Neuronal stem cell (in vitro differentiated cells): ENCODE results near the gene QDPR.

Source experiments
- DNase-seq: peaks from one replicate; pipeline ENCODE4 v3.0.0-alpha.2; 2013; ENCODE audit warnings: low spot score
- H2AFZ ChIP-seq: one replicate; pipeline ENCODE4 v1.6.1; 2013; ENCODE audit warnings: mild to moderate bottlenecking, low read length, inconsistent platforms
- H2AK5ac ChIP-seq: 2 replicates; pipeline ENCODE4 v1.6.1; 2013; ENCODE audit warnings: low read depth, mild to moderate bottlenecking, inconsistent platforms, low read length, moderate library complexity, mixed read lengths
- H2BK120ac ChIP-seq: 2 replicates; pipeline ENCODE4 v1.6.1; 2013; ENCODE audit warnings: low read depth, mild to moderate bottlenecking, inconsistent platforms, low read length, moderate library complexity, mixed read lengths
- H2BK12ac ChIP-seq: one replicate; pipeline ENCODE4 v1.6.1; 2013; ENCODE audit warnings: low read length, inconsistent platforms
- H2BK15ac ChIP-seq: 2 replicates; pipeline ENCODE4 v1.6.1; 2013; ENCODE audit warnings: mild to moderate bottlenecking, low read length, inconsistent platforms, mixed read lengths
- H2BK5ac ChIP-seq: one replicate; pipeline ENCODE4 v1.6.1; 2013; ENCODE audit warnings: inconsistent platforms, mild to moderate bottlenecking, low read length, moderate library complexity
- H3K14ac ChIP-seq: one replicate; pipeline ENCODE4 v1.6.1; 2013; ENCODE audit warnings: low read length, inconsistent platforms
- H3K18ac ChIP-seq: 2 replicates; pipeline ENCODE4 v1.6.1; 2013; ENCODE audit warnings: low read length, inconsistent platforms
- H3K23ac ChIP-seq: 2 replicates; pipeline ENCODE4 v1.6.1; 2013; ENCODE audit warnings: low read depth, mild to moderate bottlenecking, mixed read lengths, low read length, inconsistent platforms; ENCODE audit not compliant: poor library complexity
- H3K27ac ChIP-seq: replicated peaks from 3 replicates; pipeline ENCODE4 v1.5.1; 2013; ENCODE audit warnings: low read length, inconsistent platforms
- H3K27me3 ChIP-seq, 3 experiments: 2 replicates each; pipeline ENCODE4 v1.6.1; 2013; ENCODE audit warnings: low read length in 3 of 3, mild to moderate bottlenecking in 2 of 3, inconsistent platforms in 1 of 3, low read depth in 1 of 3, mixed read lengths in 1 of 3, moderate library complexity in 1 of 3; ENCODE audit not compliant: control insufficient read depth in 3 of 3, insufficient read depth in 3 of 3
- H3K36me3 ChIP-seq, 2 donors: replicated peaks in 1 of 2; 2 replicates each; pipeline ENCODE4 v1.6.1; 2013; ENCODE audit warnings: low read length in 2 of 2; ENCODE audit not compliant: control insufficient read depth in 2 of 2, insufficient read depth in 2 of 2
- H3K4ac ChIP-seq: 2 replicates; pipeline ENCODE4 v1.6.1; 2013; ENCODE audit warnings: inconsistent platforms, mild to moderate bottlenecking, low read length, moderate library complexity
- H3K4me1 ChIP-seq, 2 donors: 1 replicate in 1 of 2; 2 replicates in 1 of 2; pipeline ENCODE4 v1.6.1; 2013; ENCODE audit warnings: low read length in 2 of 2, low read depth in 1 of 2; ENCODE audit not compliant: control insufficient read depth in 2 of 2, insufficient read depth in 1 of 2
- H3K4me2 ChIP-seq: one replicate; pipeline ENCODE4 v1.6.1; 2013; ENCODE audit warnings: mild to moderate bottlenecking, low read length, inconsistent platforms; ENCODE audit not compliant: insufficient read depth, poor library complexity, severe bottlenecking
- H3K4me3 ChIP-seq, 2 donors: 2 replicates each; pipeline ENCODE4 v1.5.1; 2013; ENCODE audit warnings: low read length in 2 of 2, mild to moderate bottlenecking in 2 of 2, inconsistent platforms in 1 of 2, moderate library complexity in 1 of 2
- H3K79me1 ChIP-seq: one replicate; pipeline ENCODE4 v1.6.1; 2013; ENCODE audit warnings: low read depth, mild to moderate bottlenecking, inconsistent platforms, low read length, moderate library complexity
- H3K9ac ChIP-seq: one replicate; pipeline ENCODE4 v1.6.1; 2013; ENCODE audit warnings: mild to moderate bottlenecking, low read depth, low read length, inconsistent platforms; ENCODE audit not compliant: poor library complexity
- H3K9me3 ChIP-seq, 2 donors: replicated peaks in 1 of 2; 2 replicates each; pipeline versions ENCODE3 to v1.6.1; 2013; ENCODE audit warnings: low read length in 2 of 2, mild to moderate bottlenecking in 2 of 2, inconsistent platforms in 1 of 2, low read depth in 1 of 2, mixed read lengths in 1 of 2, moderate library complexity in 1 of 2; ENCODE audit not compliant: control insufficient read depth in 2 of 2, insufficient read depth in 1 of 2
- H4K8ac ChIP-seq: one replicate; pipeline ENCODE4 v1.6.1; 2013; ENCODE audit warnings: low read depth, mild to moderate bottlenecking, inconsistent platforms, low read length, moderate library complexity
- H4K91ac ChIP-seq: one replicate; pipeline ENCODE4 v1.6.1; 2013; ENCODE audit warnings: low read length, low read depth, mild to moderate bottlenecking, inconsistent platforms; ENCODE audit not compliant: poor library complexity
- WGBS, 2 donors: extraction: QIAGEN DNeasy Blood & Tissue Kit; methylation state at CpG; one replicate each; pipeline ENCODE4 v1.1.7; 2013; ENCODE audit warnings: missing lambda C conversion rate in 2 of 2, mixed read lengths in 1 of 2; ENCODE audit not compliant: insufficient read length in 2 of 2, insufficient replicate concordance in 1 of 2; ENCODE audit errors: extremely low coverage in 2 of 2; 5-methylcytosine and 5-hydroxymethylcytosine counted together

Gene QDPR

GRCh38 chr4:17497890-17498523 lies 13.9 kb downstream of the QDPR start:
- H3K27me3 ChIP-seq, result no peaks in the 10 kb centered on the region
- no peak overlapping the region for H2BK12ac ChIP-seq
- H2BK15ac ChIP-seq, result no peak overlapping the region
- H2BK120ac ChIP-seq, result no peak overlapping the region
- H3K9ac ChIP-seq, result no peak overlapping the region
- H3K79me1 ChIP-seq, result no peaks in the 10 kb centered on the region
- no peak overlapping the region for H3K27ac ChIP-seq
- H3K9me3 ChIP-seq, result no peaks in the 10 kb centered on the region
- no CpG with 5 or more reads among the region's 7 CpGs for WGBS, 2 donors
- no peak overlapping the region for H3K23ac ChIP-seq
- no peak overlapping the region for H4K8ac ChIP-seq
- H2AFZ ChIP-seq, result no peak overlapping the region
- no peak overlapping the region for H3K4me2 ChIP-seq
- no peak overlapping the region for H3K4ac ChIP-seq
- peaks cover 0 to 2% of the 10 kb centered on the region in 2 donors for H3K4me1 ChIP-seq
- peaks cover 7 to 74% of the 10 kb centered on the region in 2 donors for H3K36me3 ChIP-seq
- H4K91ac ChIP-seq, result no peak overlapping the region
- no peak for DNase-seq
- no peak overlapping the region for H3K4me3 ChIP-seq
- no peak overlapping the region for H2BK5ac ChIP-seq
- no peak overlapping the region for H3K18ac ChIP-seq
- no peak overlapping the region for H2AK5ac ChIP-seq
- H3K14ac ChIP-seq, result no peak overlapping the region

DNA sequence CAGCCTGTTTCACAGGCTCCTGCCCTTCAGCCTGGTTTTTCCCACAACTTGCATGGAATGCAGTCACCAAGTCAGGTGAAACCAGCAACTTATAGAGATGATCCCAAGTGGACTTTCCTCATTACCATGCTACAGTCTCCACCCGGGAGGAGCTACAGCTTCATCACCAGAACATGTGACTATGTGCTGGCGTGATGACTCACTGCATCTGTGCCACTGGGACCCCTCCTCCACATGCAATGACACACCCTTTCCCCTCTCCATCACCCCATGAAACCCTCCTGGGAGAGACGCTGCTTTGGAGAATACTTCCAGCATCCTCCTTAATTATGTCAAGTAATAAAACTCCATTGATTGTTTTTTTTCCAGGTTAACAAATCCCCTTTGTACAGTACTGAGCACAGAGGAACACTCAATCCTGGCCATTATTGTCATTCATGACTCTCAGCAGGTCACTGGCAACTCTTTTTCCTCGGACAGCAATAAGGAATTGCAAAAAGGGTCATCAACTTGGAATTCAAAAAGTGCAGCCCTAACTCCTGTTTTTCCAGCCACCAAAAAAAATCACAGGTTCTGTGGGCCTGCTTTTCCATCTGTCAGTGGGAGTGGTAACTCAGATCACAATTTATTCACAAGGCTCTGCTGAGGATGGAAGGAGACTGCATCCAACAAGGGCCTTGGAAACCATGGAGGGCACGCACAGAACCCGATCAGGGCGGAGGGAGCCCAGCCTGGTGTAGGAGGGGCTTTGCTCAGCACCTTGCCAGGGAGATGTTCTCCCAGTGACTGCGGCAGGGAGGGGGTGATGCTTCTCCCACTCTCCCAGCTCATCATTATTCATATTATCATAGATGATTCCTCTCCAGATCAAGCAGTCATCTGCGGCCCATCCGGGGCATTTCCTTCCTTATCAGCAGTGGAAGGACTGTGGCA lies 17.4 kb downstream of the QDPR start:
- WGBS, 2 donors, result no CpG with 5 or more reads among the region's 10 CpGs
- H3K79me1 ChIP-seq, result no peaks in the 10 kb centered on the region
- no peak overlapping the region for H3K27ac ChIP-seq

GRCh38 chr4:17493619-17494018 lies 18.3 kb downstream of the QDPR start:
- no peak overlapping the region for H3K4me2 ChIP-seq
- no CpG with 5 or more reads among the region's 4 CpGs for WGBS, 2 donors
- no peak overlapping the region for H2BK15ac ChIP-seq
- H2AK5ac ChIP-seq, result no peak overlapping the region
- H4K91ac ChIP-seq, result no peak overlapping the region
- H3K23ac ChIP-seq, result no peak overlapping the region
- no peak overlapping the region for H4K8ac ChIP-seq
- peaks cover 0 to 2% of the 10 kb centered on the region in 2 donors for H3K4me1 ChIP-seq
- no peaks in the 10 kb centered on the region for H3K79me1 ChIP-seq
- peaks cover 18 to 53% of the 10 kb centered on the region in 2 donors for H3K36me3 ChIP-seq
- no peak overlapping the region for H2AFZ ChIP-seq
- DNase-seq, result no peak
- no peak overlapping the region for H2BK120ac ChIP-seq
- no peak overlapping the region for H3K14ac ChIP-seq
- H3K27ac ChIP-seq, result no peak overlapping the region
- no peak overlapping the region for H3K9ac ChIP-seq
- no peak overlapping the region for H2BK12ac ChIP-seq
- no peak overlapping the region for H2BK5ac ChIP-seq
- H3K9me3 ChIP-seq, result no peaks in the 10 kb centered on the region
- no peak overlapping the region for H3K4ac ChIP-seq
- no peak overlapping the region for H3K4me3 ChIP-seq
- no peaks in the 10 kb centered on the region for H3K27me3 ChIP-seq
- no peak overlapping the region for H3K18ac ChIP-seq

More for the DNA sequence above, 17.4 kb downstream of the QDPR start:
- Histone ChIP-seq H3K36me3 (peaks cover 14 to 53% of the 10 kb centered on the region in 2 donors), H4K91ac (no peak overlapping the region), H3K18ac (no peak overlapping the region), H3K9ac (no peak overlapping the region), H4K8ac (no peak overlapping the region), H2AK5ac (no peak overlapping the region), H3K4me1 (peaks cover 0 to 2% of the 10 kb centered on the region in 2 donors), H3K27me3 (no peaks in the 10 kb centered on the region), H3K9me3 (no peaks in the 10 kb centered on the region), H3K4me2 (no peak overlapping the region), H2AFZ (no peak overlapping the region), H3K23ac (no peak overlapping the region), H3K4ac (no peak overlapping the region), H3K14ac (no peak overlapping the region), H3K4me3 (peak overlapping the region in 1 of 2 donors; percentile 23), H2BK5ac (no peak overlapping the region), H2BK120ac (no peak overlapping the region), H2BK12ac (no peak overlapping the region), H2BK15ac (no peak overlapping the region)
- no peak for DNase-seq

GRCh38 chr4:17492876-17493275 lies 19.0 kb downstream of the QDPR start:
- no peak overlapping the region for H4K8ac ChIP-seq
- DNase-seq, result no peak
- H2AFZ ChIP-seq, result no peak overlapping the region
- H2BK5ac ChIP-seq, result no peak overlapping the region
- no peak overlapping the region for H3K4ac ChIP-seq
- no peak overlapping the region for H3K23ac ChIP-seq
- H3K18ac ChIP-seq, result no peak overlapping the region
- no peaks in the 10 kb centered on the region for H3K79me1 ChIP-seq
- no peak overlapping the region for H2BK120ac ChIP-seq
- no peaks in the 10 kb centered on the region for H3K9me3 ChIP-seq
- no peak overlapping the region for H2BK15ac ChIP-seq
- H2AK5ac ChIP-seq, result no peak overlapping the region
- H3K36me3 ChIP-seq, result peaks cover 19 to 55% of the 10 kb centered on the region in 2 donors
- no peak overlapping the region for H2BK12ac ChIP-seq
- H4K91ac ChIP-seq, result no peak overlapping the region
- H3K14ac ChIP-seq, result no peak overlapping the region
- H3K9ac ChIP-seq, result no peak overlapping the region
- WGBS, 2 donors, result no CpG with 5 or more reads among the region's 2 CpGs
- H3K27me3 ChIP-seq, result no peaks in the 10 kb centered on the region
- H3K4me1 ChIP-seq, result peaks cover 0 to 2% of the 10 kb centered on the region in 2 donors
- H3K27ac ChIP-seq, result no peak overlapping the region
- no peak overlapping the region for H3K4me2 ChIP-seq
- H3K4me3 ChIP-seq, result no peak overlapping the region
